ENCODE data around the gene OTOG.

DNA sequence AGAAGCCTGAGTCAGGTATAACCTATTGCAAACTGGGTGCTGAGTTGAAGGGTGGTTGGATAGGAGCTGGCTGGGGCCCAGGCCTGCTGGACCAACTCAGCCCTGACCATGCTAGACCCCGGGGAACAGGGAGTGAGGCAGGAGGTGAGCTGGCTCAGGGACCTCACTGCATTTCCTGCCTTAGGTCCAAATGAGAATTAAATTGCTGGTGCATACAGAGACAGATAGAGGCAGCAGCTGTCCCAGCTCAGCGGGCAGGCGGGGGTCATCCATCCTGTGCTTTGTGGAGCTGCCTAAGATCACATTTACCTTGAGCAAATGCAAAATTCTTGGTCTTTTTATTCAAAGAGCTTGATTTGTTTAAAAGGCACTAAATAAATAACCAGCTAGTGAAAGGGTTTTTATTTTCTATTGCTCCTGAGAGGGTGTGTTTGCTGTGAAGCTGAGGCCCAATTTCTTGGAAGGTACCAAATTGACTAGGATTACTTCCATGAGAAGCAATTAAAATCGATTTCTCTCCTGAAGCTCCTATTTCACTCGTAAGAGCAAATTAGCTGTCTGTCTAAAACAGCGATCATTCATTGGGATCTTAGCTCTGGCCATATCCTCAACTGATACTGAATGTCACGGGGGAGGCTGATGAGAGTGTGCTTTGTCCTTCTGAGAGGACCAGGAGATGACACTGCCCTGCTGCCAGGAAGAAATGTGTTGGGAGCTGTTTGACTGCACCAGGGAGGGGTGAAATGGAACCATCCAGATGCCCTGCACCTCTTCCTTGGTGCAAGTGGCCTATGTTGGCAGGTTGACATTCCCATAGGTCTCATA, 27.8 kb upstream of the OTOG start:
- TF ChIP-seq POLR2A (IDR thresholded peaks at IDR 0.05), result no peak
- TF ChIP-seq, protein P1, sequence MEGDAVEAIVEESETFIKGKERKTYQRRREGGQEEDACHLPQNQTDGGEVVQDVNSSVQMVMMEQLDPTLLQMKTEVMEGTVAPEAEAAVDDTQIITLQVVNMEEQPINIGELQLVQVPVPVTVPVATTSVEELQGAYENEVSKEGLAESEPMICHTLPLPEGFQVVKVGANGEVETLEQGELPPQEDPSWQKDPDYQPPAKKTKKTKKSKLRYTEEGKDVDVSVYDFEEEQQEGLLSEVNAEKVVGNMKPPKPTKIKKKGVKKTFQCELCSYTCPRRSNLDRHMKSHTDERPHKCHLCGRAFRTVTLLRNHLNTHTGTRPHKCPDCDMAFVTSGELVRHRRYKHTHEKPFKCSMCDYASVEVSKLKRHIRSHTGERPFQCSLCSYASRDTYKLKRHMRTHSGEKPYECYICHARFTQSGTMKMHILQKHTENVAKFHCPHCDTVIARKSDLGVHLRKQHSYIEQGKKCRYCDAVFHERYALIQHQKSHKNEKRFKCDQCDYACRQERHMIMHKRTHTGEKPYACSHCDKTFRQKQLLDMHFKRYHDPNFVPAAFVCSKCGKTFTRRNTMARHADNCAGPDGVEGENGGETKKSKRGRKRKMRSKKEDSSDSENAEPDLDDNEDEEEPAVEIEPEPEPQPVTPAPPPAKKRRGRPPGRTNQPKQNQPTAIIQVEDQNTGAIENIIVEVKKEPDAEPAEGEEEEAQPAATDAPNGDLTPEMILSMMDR (IDR thresholded peaks at IDR 0.05), result no peak
